ENCODE measurements around the gene MCRIP1. TPM values are rescaled to one million over a fixed set of nuclear protein-coding genes. Genes with fewer than 3 reads are reported as not detected.

MCRIP1 gene
- total RNA-seq, 1 donor from 2014 or later = 101 TPM

DNA sequence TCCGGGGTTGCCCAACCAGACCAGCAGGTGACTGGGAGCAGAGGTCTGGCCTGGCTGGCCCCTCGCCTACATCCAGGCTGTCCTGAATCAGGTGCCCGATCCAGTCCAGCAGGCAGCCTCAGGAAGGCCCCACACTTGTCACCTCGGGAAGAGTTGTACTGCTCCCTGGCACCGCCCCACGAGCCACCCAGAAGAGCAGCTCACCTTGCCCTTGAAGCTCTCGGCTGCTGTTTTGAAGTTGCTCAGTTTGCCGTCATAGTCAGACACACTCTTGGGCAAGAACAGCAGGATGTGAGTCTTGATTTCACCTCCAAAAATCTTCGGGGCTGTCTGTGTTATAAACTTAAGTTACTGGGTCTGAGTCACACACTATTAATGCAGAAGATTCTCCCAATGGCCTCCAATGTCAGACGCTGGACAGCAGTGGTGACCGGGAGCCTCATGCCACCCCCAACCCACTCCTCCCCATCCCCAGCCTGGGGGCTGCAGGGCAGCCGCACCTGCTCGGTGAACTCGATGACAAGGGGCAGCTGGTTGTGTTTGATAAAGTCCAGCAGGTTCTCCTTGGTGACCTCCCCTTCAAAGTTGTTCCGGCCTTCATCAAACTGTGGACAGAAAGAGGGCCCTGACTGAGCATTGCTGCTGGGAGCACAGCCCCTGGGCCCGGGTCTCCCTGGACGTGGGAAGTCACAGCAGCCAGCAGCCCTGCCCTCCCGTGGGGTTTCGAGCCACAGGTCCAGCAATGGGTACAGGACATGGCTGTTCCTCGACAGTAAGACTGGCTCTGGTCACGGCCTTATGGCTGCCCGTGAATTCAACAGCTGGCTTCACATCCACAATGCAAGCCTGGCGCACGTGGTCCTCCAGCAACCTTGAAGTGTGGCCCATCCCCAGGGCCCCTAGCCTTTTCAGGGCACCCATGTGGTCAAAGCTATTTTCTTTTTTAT, 13.9 kb upstream of the MCRIP1 start:
- no peaks in the 10 kb centered on the region for H3K4me1 Mint-ChIP-seq (ENCODE audit: unreplicated experiment)
- H3K9me3 Mint-ChIP-seq = no peaks in the 10 kb centered on the region
- no peak for DNase-seq (ENCODE audit: extremely low spot score, unreplicated experiment)
- H3K4me3 Mint-ChIP-seq = no peak overlapping the region
- H3K27ac Mint-ChIP-seq = no peak overlapping the region
- peaks cover 3% of the 10 kb centered on the region for H3K36me3 Mint-ChIP-seq
- TF ChIP-seq, protein P1, sequence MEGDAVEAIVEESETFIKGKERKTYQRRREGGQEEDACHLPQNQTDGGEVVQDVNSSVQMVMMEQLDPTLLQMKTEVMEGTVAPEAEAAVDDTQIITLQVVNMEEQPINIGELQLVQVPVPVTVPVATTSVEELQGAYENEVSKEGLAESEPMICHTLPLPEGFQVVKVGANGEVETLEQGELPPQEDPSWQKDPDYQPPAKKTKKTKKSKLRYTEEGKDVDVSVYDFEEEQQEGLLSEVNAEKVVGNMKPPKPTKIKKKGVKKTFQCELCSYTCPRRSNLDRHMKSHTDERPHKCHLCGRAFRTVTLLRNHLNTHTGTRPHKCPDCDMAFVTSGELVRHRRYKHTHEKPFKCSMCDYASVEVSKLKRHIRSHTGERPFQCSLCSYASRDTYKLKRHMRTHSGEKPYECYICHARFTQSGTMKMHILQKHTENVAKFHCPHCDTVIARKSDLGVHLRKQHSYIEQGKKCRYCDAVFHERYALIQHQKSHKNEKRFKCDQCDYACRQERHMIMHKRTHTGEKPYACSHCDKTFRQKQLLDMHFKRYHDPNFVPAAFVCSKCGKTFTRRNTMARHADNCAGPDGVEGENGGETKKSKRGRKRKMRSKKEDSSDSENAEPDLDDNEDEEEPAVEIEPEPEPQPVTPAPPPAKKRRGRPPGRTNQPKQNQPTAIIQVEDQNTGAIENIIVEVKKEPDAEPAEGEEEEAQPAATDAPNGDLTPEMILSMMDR (conservative IDR thresholded peaks at IDR 0.05) = no peak
- H3K27me3 Mint-ChIP-seq = no peaks in the 10 kb centered on the region

DNA sequence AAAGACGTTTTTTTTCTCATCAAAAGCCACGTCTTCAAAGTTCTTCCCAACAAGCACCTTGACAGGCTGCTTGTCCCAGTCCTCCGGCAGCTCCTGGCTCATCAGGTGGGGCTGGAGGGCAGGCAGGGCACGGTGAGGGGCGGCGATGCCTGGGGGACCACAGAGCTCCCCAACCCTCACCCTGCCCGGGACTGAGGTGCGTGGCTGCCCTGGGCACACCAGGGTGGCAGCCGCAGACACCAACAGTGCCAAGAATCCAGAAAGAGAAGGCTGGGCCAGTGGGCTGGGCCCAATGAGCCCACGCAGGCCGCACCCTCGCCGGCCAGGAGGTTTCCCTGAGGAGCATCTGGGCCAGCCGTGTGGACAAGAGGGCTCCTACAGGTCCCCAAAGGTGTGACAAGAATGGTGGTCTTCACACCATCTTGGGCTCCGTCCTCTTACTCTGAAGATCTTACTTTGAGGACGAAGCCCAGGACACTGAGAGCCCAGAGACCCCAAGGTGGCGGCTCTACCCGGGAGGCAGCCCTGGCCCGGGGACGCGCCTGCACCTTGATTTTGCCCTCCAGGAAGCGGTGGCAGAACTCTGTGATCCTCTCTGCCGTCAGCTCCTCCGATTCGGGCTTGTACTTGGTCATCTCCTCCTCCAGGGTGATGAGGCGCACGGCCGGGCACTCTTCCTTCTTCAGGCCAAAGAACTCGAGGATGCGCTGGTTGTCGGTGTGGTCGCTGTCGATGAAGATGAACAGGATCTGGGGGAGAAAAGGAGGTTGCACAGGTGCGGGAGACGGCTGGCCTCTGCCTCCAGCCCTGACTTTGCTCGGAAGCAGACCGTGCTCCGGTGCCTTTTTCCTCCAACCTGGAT, 13.0 kb upstream of the MCRIP1 start:
- H3K36me3 Mint-ChIP-seq = peaks cover 3% of the 10 kb centered on the region
- no peaks in the 10 kb centered on the region for H3K4me1 Mint-ChIP-seq (ENCODE audit: unreplicated experiment)
- H3K27me3 Mint-ChIP-seq = no peaks in the 10 kb centered on the region
- TF ChIP-seq, protein P1 (conservative IDR thresholded peaks at IDR 0.05) = no peak
- H3K9me3 Mint-ChIP-seq = no peaks in the 10 kb centered on the region
- no peak overlapping the region for H3K4me3 Mint-ChIP-seq
- DNase-seq (ENCODE audit: extremely low spot score, unreplicated experiment) = no peak
- no peak overlapping the region for H3K27ac Mint-ChIP-seq

DNA sequence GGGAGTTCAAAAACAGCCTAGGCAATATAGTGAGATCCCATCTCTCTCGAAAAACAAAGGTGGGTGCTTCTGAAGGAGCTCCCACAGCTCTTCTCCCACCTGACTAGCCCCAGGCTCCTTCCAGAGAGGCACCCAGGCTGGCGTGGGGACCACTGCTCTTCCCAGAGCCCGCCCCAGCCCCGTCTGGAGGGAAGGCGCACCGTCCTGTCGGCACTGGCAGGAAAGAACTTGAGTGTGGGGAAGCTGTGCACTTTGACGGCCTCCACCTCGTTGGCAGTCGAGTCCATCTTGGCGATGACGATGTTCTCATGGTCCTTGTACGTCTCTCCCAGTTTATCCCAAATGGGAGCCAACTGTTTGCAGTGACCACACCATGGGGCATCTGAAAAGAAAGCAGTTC, 12.3 kb upstream of the MCRIP1 start:
- Mint-ChIP-seq H3K4me1 (ENCODE audit: unreplicated experiment) (no peaks in the 10 kb centered on the region), H3K27ac (no peak overlapping the region), H3K4me3 (no peak overlapping the region), H3K9me3 (no peaks in the 10 kb centered on the region), H3K27me3 (no peaks in the 10 kb centered on the region), H3K36me3 (peaks cover 3% of the 10 kb centered on the region)
- TF ChIP-seq, protein P1 (conservative IDR thresholded peaks at IDR 0.05) = no peak
- DNase-seq (ENCODE audit: extremely low spot score, unreplicated experiment) = no peak

DNA sequence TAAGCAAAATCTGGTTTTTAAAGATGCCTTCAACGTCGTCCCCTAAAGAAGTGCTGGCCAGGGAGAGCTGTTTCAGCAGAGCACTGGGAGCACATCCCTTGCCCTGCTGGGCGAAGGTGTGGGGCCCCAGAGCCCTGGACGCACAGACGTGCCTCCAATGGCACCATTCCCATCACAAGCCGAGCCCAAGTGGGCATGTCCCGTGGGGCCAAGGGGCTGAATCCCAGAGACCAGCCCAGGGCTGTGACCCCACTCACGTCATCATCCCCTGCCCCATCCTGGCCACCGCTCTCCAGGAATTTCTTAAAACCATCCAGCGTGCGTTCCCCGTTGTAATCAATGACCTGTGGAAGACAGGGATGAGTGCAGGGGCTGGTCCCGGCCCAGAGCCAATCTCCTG, 11.8 kb upstream of the MCRIP1 start:
- TF ChIP-seq, protein P1 (conservative IDR thresholded peaks at IDR 0.05) = no peak
- H3K27me3 Mint-ChIP-seq = no peaks in the 10 kb centered on the region
- DNase-seq (ENCODE audit: extremely low spot score, unreplicated experiment) = no peak
- H3K36me3 Mint-ChIP-seq = peaks cover 3% of the 10 kb centered on the region
- no peak overlapping the region for H3K27ac Mint-ChIP-seq
- H3K4me1 Mint-ChIP-seq (ENCODE audit: unreplicated experiment) = no peaks in the 10 kb centered on the region
- no peak overlapping the region for H3K4me3 Mint-ChIP-seq
- H3K9me3 Mint-ChIP-seq = no peaks in the 10 kb centered on the region

DNA sequence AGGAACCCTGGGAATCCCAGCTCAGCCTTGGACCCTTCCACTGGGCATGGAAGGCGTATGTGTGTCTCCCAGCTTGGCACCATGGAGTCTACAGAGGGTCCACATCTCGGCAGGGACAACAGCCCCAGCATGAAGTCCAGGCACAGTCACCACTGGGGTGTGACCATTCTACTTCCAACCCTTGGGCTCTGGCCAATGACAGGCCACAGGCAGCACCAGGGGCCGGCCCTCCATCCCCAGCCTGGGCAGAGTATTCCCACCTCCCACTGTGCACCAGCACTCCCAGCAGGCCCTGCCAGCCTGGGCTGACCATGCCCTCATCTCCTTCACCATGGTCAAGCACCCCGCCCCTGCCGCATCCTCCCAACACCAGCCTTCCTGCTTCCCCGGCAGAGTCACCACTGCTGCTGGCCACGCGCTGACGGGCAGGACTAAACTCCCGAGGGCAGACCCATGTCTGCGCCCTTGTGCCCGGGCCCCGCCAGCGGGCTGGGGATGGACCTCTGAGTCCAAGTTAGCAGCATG, 11.3 kb upstream of the MCRIP1 start:
- TF ChIP-seq, protein P1 (conservative IDR thresholded peaks at IDR 0.05) = no peak
- Mint-ChIP-seq H3K36me3 (peaks cover 3% of the 10 kb centered on the region), H3K4me1 (ENCODE audit: unreplicated experiment) (no peaks in the 10 kb centered on the region), H3K9me3 (no peaks in the 10 kb centered on the region), H3K27me3 (no peaks in the 10 kb centered on the region), H3K27ac (no peak overlapping the region), H3K4me3 (no peak overlapping the region)
- no peak for DNase-seq (ENCODE audit: extremely low spot score, unreplicated experiment)

Data from type B pancreatic cell (in vitro differentiated cells).